AG09309 (cell line): ENCODE results near the gene NAMPT.
"Not testable (repeated sequence)": the region's sequence is repeated elsewhere in the genome, so short reads cannot be mapped to it uniquely, and the experiment has no call there.

Source experiments
- DNase-seq: peaks from one replicate; pipeline ENCODE4 v3.0.0-alpha.2; 2010; ENCODE audit warnings: low read depth
- H3K4me3 ChIP-seq: 2 replicates; pipeline ENCODE4 v1.5.1; 2011; ENCODE audit warnings: mild to moderate bottlenecking, low read depth, low read length, moderate library complexity; ENCODE audit not compliant: control insufficient read depth
- TF ChIP-seq, protein P1 (sequence below): IDR thresholded peaks from 2 replicates; pipeline ENCODE4 v1.5.1; 2011; ENCODE audit warnings: mild to moderate bottlenecking, low read depth, low read length, inconsistent platforms; ENCODE audit not compliant: insufficient read depth, control insufficient read depth; ENCODE audit errors: missing control alignments

The NAMPT gene

DNA sequence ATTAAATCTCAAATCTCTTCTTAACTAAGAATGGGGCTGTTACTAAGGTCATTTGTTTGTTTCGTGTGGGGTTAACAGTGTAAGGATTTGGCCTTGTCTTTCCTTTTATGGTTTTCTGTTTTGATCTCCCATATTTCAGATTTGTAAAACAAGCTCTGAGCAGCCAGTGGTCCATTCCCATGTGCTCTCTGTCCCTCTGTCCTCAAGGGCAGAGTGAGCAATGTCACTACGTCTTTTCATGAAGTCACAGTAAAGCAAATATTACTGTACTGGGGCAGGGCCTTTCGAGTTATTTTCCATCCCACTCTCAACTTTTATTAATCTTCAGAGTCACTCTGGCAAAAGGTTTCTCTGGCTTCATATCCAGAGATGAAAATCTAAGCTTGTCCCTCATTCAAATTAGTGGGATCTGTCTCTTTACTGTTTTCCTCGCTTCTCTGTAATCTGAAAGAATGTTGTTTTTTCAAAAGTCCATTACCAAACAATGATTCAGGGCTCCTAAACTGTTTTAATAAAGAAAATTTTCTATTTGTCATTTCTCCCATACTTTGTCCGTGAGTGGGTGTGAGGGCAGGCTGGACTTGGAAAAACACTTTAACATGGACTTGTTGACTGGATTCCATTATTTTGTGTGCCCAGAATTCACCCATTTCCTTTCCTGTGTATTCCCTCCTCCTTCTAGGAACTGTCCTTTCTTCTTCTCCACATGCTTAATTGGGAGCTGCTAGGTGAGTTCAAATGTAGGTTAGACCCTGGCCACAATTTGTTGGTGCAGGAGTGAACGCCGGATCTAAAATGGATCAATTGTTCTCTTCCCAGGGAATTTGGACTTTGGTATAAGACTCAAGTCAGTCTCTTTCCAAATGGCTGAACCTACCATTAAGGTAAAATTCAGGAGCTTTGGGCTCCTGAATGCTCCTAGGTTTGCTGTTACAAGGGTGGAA lies 42.1 kb upstream of the NAMPT start:
- no peak overlapping the region for H3K4me3 ChIP-seq
- TF ChIP-seq, protein P1, sequence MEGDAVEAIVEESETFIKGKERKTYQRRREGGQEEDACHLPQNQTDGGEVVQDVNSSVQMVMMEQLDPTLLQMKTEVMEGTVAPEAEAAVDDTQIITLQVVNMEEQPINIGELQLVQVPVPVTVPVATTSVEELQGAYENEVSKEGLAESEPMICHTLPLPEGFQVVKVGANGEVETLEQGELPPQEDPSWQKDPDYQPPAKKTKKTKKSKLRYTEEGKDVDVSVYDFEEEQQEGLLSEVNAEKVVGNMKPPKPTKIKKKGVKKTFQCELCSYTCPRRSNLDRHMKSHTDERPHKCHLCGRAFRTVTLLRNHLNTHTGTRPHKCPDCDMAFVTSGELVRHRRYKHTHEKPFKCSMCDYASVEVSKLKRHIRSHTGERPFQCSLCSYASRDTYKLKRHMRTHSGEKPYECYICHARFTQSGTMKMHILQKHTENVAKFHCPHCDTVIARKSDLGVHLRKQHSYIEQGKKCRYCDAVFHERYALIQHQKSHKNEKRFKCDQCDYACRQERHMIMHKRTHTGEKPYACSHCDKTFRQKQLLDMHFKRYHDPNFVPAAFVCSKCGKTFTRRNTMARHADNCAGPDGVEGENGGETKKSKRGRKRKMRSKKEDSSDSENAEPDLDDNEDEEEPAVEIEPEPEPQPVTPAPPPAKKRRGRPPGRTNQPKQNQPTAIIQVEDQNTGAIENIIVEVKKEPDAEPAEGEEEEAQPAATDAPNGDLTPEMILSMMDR = no peak
- DNase-seq = no peak

DNA sequence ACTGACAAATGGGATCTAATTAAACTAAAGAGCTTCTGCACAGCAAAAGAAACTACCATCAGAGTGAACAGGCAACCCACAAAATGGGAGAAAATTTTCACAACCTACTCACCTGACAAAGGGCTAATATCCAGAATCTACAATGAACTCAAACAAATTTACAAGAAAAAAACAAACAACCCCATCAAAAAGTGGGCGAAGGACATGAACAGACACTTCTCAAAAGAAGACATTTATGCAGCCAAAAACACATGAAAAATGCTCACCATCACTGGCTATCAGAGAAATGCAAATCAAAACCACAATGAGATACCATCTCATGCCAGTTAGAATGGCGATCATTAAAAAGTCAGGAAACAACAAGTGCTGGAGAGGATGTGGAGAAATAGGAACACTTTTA lies 39.7 kb upstream of the NAMPT start:
- not testable (repeated sequence) for DNase-seq, H3K4me3 ChIP-seq

DNA sequence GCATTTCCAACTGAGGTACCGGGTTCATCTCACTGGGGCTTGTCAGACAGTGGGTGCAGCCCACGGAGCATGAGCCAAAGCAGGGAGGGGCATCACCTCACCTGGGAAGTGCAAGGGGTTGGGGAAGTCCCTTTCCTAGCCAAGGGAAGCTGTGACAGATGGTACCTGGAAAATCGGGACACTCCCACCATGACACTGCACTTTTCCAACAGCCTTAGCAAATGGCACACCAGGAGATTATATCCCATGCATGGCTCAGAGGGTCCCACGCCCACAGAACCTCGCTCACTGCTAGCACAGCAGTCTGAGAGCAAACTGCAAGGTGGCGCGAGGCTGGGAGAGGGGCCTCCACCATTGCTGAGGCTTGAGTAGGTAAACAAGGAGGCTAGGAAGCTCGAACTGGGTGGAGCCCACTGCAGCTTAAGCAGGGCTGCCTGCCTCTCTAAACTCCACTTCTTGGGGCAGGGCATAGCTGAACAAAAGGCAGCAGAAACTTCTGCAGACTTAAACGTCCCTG lies 35.5 kb upstream of the NAMPT start:
- DNase-seq, H3K4me3 ChIP-seq: not testable (repeated sequence)

DNA sequence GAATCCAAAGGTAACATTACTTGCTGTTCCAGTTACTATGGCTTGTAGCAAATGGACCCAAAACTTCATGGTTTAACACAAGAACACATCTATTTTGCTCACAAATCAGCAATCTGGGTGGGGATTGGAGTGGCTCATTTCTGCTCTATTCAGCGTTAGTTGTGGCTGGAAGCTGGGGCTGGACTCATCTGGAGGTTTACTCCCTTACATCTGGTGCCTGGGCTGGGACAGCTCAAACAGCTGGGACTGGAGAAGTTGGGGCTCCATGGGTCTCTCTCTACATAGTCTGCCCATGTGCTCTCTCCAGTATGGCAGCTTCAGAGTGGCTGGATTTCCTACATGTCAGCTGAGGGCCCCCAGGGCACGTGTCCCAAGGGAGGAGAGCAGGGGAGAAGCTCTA lies 33.7 kb upstream of the NAMPT start:
- no peak overlapping the region for H3K4me3 ChIP-seq
- TF ChIP-seq, protein P1 = no peak
- DNase-seq = no peak

DNA sequence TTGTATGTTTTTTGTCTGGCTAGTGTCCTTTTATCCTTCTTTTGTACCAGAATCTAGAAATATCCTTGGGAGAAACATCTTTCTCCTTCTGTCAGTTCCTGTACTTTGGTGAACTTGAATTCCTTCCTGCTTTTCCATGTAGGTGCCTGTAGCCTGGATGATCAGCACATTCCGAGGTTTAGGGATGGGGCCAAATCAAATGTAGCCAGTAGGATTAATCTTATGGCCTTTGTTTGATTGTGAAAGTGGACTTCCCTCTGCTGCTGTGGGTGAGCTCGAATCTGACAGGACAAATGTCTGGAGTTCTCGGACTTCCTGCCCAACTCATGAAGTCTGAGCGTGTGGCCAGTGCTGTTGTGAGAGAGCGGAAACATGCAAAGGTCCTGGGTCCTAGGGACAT lies 33.2 kb upstream of the NAMPT start:
- no peak overlapping the region for H3K4me3 ChIP-seq
- DNase-seq = no peak
- TF ChIP-seq, protein P1 = no peak

DNA sequence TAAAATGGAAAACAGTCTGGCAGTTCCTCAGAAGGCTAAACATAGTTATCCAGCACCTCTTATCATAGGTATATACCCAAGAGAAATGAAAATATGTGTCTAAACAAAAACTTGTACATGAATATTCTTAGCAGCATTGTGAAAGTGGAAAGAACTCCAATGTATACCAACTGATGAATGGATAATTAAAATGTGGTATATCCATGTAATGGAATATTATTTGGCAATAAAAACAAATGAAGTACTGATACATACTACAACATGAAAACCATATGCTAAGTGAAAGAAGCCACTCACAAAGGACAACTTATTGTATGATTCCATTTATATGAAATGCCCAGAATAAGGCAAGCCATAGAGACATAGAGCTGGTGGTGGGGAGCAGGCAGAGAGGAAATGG lies 32.2 kb upstream of the NAMPT start:
- no peak for DNase-seq
- TF ChIP-seq, protein P1 = no peak

DNA sequence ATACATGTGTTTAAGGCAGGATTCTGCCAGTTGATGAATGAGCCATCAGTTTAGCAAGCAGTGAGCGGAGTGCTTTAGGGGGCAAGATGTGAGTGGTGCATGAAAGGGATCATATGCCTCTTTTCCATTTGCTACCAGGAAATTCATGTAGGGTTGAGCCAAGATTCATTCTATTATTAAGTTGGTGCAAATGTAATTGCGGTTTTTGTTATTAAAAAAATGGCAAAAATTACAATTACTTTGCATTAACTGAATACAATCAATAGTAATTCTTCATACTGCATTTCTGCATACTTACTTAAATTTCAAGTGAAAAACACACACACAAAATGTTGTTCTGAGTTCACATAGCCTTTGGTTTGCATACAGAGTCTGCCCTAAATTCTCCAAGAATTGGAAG lies 30.1 kb upstream of the NAMPT start:
- no peak for DNase-seq
- TF ChIP-seq, protein P1 = no peak

More for the DNA sequence above, 32.2 kb upstream of the NAMPT start:
- H3K4me3 ChIP-seq = no peak overlapping the region

More for the DNA sequence above, 30.1 kb upstream of the NAMPT start:
- H3K4me3 ChIP-seq = no peak overlapping the region
